Measurements from ENCODE around the gene KIAA0319L. TPM values are rescaled to one million over a fixed set of nuclear protein-coding genes. Genes with fewer than 3 reads are reported as not detected.

KIAA0319L gene
- total RNA-seq, 4 donors from 2014 or later = 27.6 to 72.1 (median 53.8) TPM

DNA sequence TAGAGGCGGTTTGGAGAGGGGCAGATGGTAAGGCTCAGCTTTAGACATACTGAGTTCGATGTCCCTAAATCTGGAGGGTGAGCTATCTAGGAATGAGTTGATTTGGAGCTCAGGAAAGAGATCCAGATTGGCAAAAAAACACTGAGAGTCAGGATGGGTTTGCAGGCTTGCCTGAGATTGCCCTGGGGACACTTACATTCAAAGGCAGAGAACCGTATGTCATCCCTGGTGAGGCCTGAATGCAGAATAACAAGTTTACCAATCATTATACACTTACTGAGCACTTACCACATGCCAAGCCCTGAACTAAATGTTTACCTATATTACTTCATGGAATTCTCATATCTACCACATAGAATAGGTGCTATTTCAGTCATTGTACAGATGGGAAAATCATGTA, 43.4 kb upstream of the KIAA0319L start:
- no peak for TF ChIP-seq POLR2A (IDR thresholded peaks at IDR 0.05)
- TF ChIP-seq, protein P1, sequence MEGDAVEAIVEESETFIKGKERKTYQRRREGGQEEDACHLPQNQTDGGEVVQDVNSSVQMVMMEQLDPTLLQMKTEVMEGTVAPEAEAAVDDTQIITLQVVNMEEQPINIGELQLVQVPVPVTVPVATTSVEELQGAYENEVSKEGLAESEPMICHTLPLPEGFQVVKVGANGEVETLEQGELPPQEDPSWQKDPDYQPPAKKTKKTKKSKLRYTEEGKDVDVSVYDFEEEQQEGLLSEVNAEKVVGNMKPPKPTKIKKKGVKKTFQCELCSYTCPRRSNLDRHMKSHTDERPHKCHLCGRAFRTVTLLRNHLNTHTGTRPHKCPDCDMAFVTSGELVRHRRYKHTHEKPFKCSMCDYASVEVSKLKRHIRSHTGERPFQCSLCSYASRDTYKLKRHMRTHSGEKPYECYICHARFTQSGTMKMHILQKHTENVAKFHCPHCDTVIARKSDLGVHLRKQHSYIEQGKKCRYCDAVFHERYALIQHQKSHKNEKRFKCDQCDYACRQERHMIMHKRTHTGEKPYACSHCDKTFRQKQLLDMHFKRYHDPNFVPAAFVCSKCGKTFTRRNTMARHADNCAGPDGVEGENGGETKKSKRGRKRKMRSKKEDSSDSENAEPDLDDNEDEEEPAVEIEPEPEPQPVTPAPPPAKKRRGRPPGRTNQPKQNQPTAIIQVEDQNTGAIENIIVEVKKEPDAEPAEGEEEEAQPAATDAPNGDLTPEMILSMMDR (IDR thresholded peaks at IDR 0.05) = no peak
- intact Hi-C loops (cut with DNase I; ENCODE audit: low total_unique reads) = no loop called here
- Histone ChIP-seq H3K27ac (no peak overlapping the region), H3K36me3 (no peaks in the 10 kb centered on the region), H3K4me1 (no peaks in the 10 kb centered on the region), H3K4me3 (no peak overlapping the region), H3K27me3 (no peaks in the 10 kb centered on the region), H3K9me3 (no peaks in the 10 kb centered on the region)
- DNase-seq = no peak

- Histone ChIP-seq H3K4me1 (no peaks in the 10 kb centered on the region), H3K4me3 (no peak overlapping the region), H3K36me3 (no peaks in the 10 kb centered on the region), H3K9me3 (no peaks in the 10 kb centered on the region), H3K27me3 (no peaks in the 10 kb centered on the region), H3K27ac (no peak overlapping the region)
- DNase-seq = no peak
- intact Hi-C loops (cut with DNase I; ENCODE audit: low total_unique reads) = no loop called here
- TF ChIP-seq POLR2A (IDR thresholded peaks at IDR 0.05) = no peak
- TF ChIP-seq, protein P1 (IDR thresholded peaks at IDR 0.05) = no peak
Observed at GRCh38 chr1:35599411-35599810, 42.2 kb upstream of the KIAA0319L start.

DNA sequence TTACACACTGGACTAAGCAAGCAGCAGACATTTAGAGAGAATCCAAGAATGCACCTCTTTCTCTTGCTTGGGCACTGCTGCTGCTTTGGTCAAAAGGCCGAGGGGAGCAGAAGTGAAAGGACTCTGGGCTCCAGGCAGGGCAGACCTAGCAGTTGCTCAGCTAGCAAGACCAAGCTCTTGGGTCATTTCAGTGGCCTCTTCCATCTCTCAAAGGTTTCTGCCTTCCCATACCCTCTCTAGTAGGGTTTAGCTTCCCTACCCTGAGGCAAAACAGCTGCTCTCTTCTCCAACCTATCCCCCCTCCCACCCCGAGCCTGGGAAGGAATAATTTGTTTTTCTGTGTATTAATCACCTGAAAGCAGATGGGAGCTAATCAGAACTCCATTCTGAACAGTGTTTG, 41.7 kb upstream of the KIAA0319L start:
- Histone ChIP-seq H3K36me3 (no peaks in the 10 kb centered on the region), H3K27ac (no peak overlapping the region), H3K9me3 (no peaks in the 10 kb centered on the region), H3K27me3 (no peaks in the 10 kb centered on the region), H3K4me3 (no peak overlapping the region), H3K4me1 (no peaks in the 10 kb centered on the region)
- no peak for DNase-seq
- TF ChIP-seq, protein P1 (IDR thresholded peaks at IDR 0.05) = no peak
- TF ChIP-seq POLR2A (IDR thresholded peaks at IDR 0.05) = no peak
- intact Hi-C loops (cut with DNase I; ENCODE audit: low total_unique reads) = no loop called here

GRCh38 chr1:35597870-35598269, 40.7 kb upstream of the KIAA0319L start:
- Histone ChIP-seq H3K4me1 (no peaks in the 10 kb centered on the region), H3K27me3 (no peaks in the 10 kb centered on the region), H3K36me3 (no peaks in the 10 kb centered on the region), H3K4me3 (no peak overlapping the region), H3K9me3 (no peaks in the 10 kb centered on the region), H3K27ac (no peak overlapping the region)
- DNase-seq = no peak
- intact Hi-C loops (cut with DNase I; ENCODE audit: low total_unique reads) = no loop called here
- TF ChIP-seq, protein P1 (IDR thresholded peaks at IDR 0.05) = no peak
- TF ChIP-seq POLR2A (IDR thresholded peaks at IDR 0.05) = no peak

- DNase-seq = no peak
- Histone ChIP-seq H3K27me3 (no peaks in the 10 kb centered on the region), H3K4me3 (no peak overlapping the region), H3K27ac (no peak overlapping the region), H3K4me1 (no peaks in the 10 kb centered on the region), H3K36me3 (no peaks in the 10 kb centered on the region), H3K9me3 (no peaks in the 10 kb centered on the region)
- no peak for TF ChIP-seq POLR2A (IDR thresholded peaks at IDR 0.05)
- TF ChIP-seq, protein P1 (IDR thresholded peaks at IDR 0.05) = no peak
- intact Hi-C loops (cut with DNase I; ENCODE audit: low total_unique reads) = no loop called here
Observed at GRCh38 chr1:35595684-35596083, 38.5 kb upstream of the KIAA0319L start.

Data from uterus (tissue), 4 donors.